ENCODE measurements around the gene CTSL.
"Not testable (repeated sequence)": the region's sequence is repeated elsewhere in the genome, so short reads cannot be mapped to it uniquely, and the experiment has no call there.

CTSL gene

GRCh38 chr9:87722393-87723088 is 3.4 kb upstream of the CTSL start:
- no peak for DNase-seq

- DNase-seq: no peak
Observed at GRCh38 chr9:87725356-87725899, 491 bp upstream of the CTSL start.

GRCh38 chr9:87729246-87729645 is 3.3 kb downstream of the CTSL start:
- DNase-seq: no peak

- DNase-seq: no peak
Observed at GRCh38 chr9:87731321-87731720, 5.4 kb downstream of the CTSL start.

GRCh38 chr9:87732344-87732743 is 6.4 kb downstream of the CTSL start:
- DNase-seq: no peak

GRCh38 chr9:87732756-87733155 is 6.8 kb downstream of the CTSL start:
- DNase-seq: no peak

GRCh38 chr9:87733273-87734052 is 7.5 kb downstream of the CTSL start:
- DNase-seq: no peak

- DNase-seq: no peak
Observed at GRCh38 chr9:87734106-87734505, 8.2 kb downstream of the CTSL start.

- no peak for DNase-seq
Observed at GRCh38 chr9:87739546-87739945, 13.6 kb downstream of the CTSL start.

GRCh38 chr9:87740209-87740608 is 14.3 kb downstream of the CTSL start:
- no peak for DNase-seq

GRCh38 chr9:87741326-87741725 is 15.4 kb downstream of the CTSL start:
- no peak for DNase-seq

- no peak for DNase-seq
Observed at GRCh38 chr9:87741891-87742290, 16.0 kb downstream of the CTSL start.

GRCh38 chr9:87742813-87743428 is 17.0 kb downstream of the CTSL start:
- no peak for DNase-seq

GRCh38 chr9:87744247-87744646 is 18.3 kb downstream of the CTSL start:
- not testable (repeated sequence) for DNase-seq

- DNase-seq: no peak
Observed at GRCh38 chr9:87746186-87746585, 20.3 kb downstream of the CTSL start.

- DNase-seq: no peak
Observed at GRCh38 chr9:87748881-87749280, 23.0 kb downstream of the CTSL start.

GRCh38 chr9:87749335-87750035 is 23.6 kb downstream of the CTSL start:
- no peak for DNase-seq

GRCh38 chr9:87750726-87751125 is 24.8 kb downstream of the CTSL start:
- no peak for DNase-seq

GRCh38 chr9:87751423-87751822 is 25.5 kb downstream of the CTSL start:
- DNase-seq: no peak

- no peak for DNase-seq
Observed at GRCh38 chr9:87751868-87752267, 25.9 kb downstream of the CTSL start.

- DNase-seq: no peak
Observed at GRCh38 chr9:87753313-87753712, 27.4 kb downstream of the CTSL start.

- DNase-seq: not testable (repeated sequence)
Observed at GRCh38 chr9:87758330-87758729, 32.4 kb downstream of the CTSL start.

GRCh38 chr9:87759980-87760379 is 34.1 kb downstream of the CTSL start:
- not testable (repeated sequence) for DNase-seq

Data from NCI-H2171 treated with DMSO at 0.1 percent for 48 hours (cell line).